KMS-11 (cell line): ENCODE results near the gene RNF220.

ENCODE experiments used
- H2AFZ ChIP-seq: fragments of 200-600 bp; sonication (generic); 2 replicates; pipeline ENCODE4 v1.6.1; 2016; ENCODE audit warnings: antibody characterized with exemption, mixed run types, low read depth
- H3K27ac ChIP-seq: fragments of 200-600 bp; sonication (generic); 2 replicates; pipeline ENCODE4 v1.6.1; 2016; ENCODE audit warnings: mild to moderate bottlenecking, mixed run types
- H3K27me3 ChIP-seq: fragments of 200-600 bp; sonication (generic); 2 replicates; pipeline ENCODE4 v1.6.1; 2017; ENCODE audit warnings: mild to moderate bottlenecking, low read depth, mixed run types, moderate library complexity; ENCODE audit not compliant: insufficient read depth
- H3K36me3 ChIP-seq: fragments of 200-600 bp; sonication (generic); 2 replicates; pipeline ENCODE4 v1.6.1; 2017; ENCODE audit warnings: mild to moderate bottlenecking, mixed run types; ENCODE audit not compliant: insufficient read depth
- H3K4me1 ChIP-seq: fragments of 200-600 bp; sonication (generic); 2 replicates; pipeline ENCODE4 v1.6.1; 2016; ENCODE audit warnings: mild to moderate bottlenecking, low read depth, mixed run types; ENCODE audit not compliant: poor library complexity, severe bottlenecking
- H3K4me2 ChIP-seq: fragments of 200-600 bp; sonication (generic); 2 replicates; pipeline ENCODE4 v1.7.0; 2016; ENCODE audit warnings: mild to moderate bottlenecking, mixed run types
- H3K4me3 ChIP-seq: fragments of 200-600 bp; sonication (generic); IDR thresholded peaks from 2 replicates; pipeline ENCODE4 v1.6.1; 2017; ENCODE audit warnings: low read depth, low read length, mixed read lengths; ENCODE audit not compliant: insufficient read depth
- H3K79me2 ChIP-seq: fragments of 200-600 bp; sonication (generic); 2 replicates; pipeline ENCODE4 v1.6.1; 2016; ENCODE audit warnings: low read depth, mixed run types; ENCODE audit not compliant: insufficient read depth
- H3K9ac ChIP-seq: fragments of 200-600 bp; sonication (generic); 2 replicates; pipeline ENCODE4 v1.6.1; 2016; ENCODE audit warnings: mild to moderate bottlenecking, mixed run types
- H4K20me1 ChIP-seq: fragments of 200-600 bp; sonication (generic); 2 replicates; pipeline ENCODE4 v1.6.1; 2016; ENCODE audit warnings: mild to moderate bottlenecking, mixed run types; ENCODE audit not compliant: insufficient read depth
- TF ChIP-seq, protein P1 (sequence below): fragments of 200-600 bp; sonication (generic); conservative IDR thresholded peaks from 2 replicates; pipeline ENCODE4 v1.6.1; 2017; ENCODE audit warnings: low read depth, mild to moderate bottlenecking, antibody characterized with exemption, low read length, moderate library complexity, mixed read lengths

The RNF220 gene

DNA sequence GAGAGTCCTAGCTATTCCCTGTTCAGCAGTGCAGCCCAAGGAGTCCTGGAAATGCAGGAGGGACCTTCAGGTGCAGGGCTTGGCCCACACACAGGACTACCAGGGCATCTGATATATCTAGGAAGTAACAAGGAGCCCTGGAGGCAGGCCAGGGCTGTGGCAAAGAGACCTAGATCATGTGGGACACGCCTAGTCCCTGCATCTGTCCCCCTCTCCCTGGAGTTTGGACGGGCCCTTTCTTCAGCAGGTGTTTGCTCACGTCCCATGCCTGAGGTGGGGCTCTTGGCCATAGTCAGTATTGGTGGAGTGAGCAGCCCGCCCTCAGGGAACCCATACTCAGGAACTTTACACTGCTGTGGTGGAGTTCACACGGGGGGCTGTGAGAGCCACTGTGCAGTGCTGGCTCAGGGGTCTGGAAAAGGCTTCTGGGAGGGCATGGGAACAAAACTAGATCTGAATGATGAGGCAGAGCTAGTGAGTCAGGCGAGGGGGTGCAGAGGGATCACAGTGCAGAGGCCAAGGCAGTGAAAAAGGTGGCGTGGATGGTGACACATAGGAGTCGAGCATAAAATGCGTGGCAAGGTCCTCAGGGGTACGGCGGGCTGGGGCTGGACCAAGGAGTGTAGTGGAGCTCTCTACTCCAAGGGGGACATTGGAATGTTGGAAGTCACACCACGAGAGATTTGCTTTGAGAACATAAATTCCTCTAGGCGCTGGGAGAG lies 243.6 kb downstream of the RNF220 start:
- TF ChIP-seq, protein P1, sequence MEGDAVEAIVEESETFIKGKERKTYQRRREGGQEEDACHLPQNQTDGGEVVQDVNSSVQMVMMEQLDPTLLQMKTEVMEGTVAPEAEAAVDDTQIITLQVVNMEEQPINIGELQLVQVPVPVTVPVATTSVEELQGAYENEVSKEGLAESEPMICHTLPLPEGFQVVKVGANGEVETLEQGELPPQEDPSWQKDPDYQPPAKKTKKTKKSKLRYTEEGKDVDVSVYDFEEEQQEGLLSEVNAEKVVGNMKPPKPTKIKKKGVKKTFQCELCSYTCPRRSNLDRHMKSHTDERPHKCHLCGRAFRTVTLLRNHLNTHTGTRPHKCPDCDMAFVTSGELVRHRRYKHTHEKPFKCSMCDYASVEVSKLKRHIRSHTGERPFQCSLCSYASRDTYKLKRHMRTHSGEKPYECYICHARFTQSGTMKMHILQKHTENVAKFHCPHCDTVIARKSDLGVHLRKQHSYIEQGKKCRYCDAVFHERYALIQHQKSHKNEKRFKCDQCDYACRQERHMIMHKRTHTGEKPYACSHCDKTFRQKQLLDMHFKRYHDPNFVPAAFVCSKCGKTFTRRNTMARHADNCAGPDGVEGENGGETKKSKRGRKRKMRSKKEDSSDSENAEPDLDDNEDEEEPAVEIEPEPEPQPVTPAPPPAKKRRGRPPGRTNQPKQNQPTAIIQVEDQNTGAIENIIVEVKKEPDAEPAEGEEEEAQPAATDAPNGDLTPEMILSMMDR = no peak
- no peak overlapping the region for H3K4me3 ChIP-seq
- H3K79me2 ChIP-seq = no peaks in the 10 kb centered on the region
- no peaks in the 10 kb centered on the region for H3K36me3 ChIP-seq
- H2AFZ ChIP-seq = no peak overlapping the region
- H3K9ac ChIP-seq = no peak overlapping the region
- no peaks in the 10 kb centered on the region for H3K27me3 ChIP-seq
- H3K4me1 ChIP-seq = no peaks in the 10 kb centered on the region
- no peak overlapping the region for H3K4me2 ChIP-seq
- no peaks in the 10 kb centered on the region for H4K20me1 ChIP-seq
- H3K27ac ChIP-seq = no peak overlapping the region

DNA sequence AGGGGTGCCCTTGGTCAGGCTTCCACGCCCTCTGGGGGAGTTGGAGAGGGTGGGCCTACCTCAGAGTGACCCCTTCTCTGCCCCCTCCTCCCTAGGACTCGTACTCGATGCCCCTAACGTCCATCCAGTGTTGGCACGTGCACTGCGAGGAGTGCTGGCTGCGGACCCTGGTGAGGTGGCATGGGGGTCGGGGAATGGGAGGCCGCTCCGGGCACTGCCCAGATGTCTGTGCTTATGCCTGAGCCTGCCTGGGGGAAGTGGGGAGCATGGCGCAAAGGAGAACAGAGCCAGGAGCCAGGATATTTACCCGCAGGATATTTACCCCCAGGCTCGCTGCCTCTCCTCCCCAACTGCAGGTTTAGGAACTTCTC lies 244.7 kb downstream of the RNF220 start:
- H3K36me3 ChIP-seq = no peaks in the 10 kb centered on the region
- no peaks in the 10 kb centered on the region for H4K20me1 ChIP-seq

DNA sequence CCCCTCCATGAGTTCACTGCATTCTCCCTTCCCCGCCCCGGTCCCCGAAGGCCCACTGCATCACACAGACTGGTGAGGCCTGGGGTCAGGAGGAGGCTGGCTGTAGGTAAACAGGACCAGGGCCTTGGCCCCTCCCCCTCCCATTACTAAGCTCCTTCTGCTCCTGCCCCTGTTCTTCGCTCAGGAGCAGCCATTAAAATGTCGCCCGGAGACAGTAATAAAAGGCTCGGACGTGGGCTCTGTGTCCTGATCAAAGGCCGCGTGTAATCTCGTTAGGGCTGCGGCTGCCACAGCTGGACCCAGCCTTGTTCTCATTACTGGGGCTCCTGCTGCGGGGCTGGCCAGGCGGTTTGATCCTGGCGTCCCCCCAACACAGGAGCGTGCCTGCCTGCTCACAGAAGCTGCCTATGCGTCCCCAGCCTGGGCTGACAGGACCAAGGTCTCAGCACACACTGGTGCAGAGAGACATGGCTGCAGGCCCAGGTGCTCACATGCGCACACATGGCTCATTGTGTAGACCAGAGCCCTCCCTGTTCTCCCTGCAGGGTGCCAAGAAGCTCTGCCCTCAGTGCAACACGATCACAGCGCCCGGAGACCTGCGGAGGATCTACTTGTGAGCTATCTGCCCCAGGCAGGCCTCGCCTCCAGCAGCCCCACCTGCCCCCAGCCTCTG lies 245.2 kb downstream of the RNF220 start:
- no peaks in the 10 kb centered on the region for H4K20me1 ChIP-seq
- no peak overlapping the region for H3K27ac ChIP-seq
- no peaks in the 10 kb centered on the region for H3K27me3 ChIP-seq
- H3K4me1 ChIP-seq = no peaks in the 10 kb centered on the region
- no peak overlapping the region for H2AFZ ChIP-seq
- H3K9ac ChIP-seq = no peak overlapping the region
- no peak overlapping the region for H3K4me3 ChIP-seq
- H3K79me2 ChIP-seq = no peaks in the 10 kb centered on the region
- H3K36me3 ChIP-seq = no peaks in the 10 kb centered on the region
- no peak overlapping the region for H3K4me2 ChIP-seq
- TF ChIP-seq, protein P1 = no peak

More for the DNA sequence above, 244.7 kb downstream of the RNF220 start:
- H3K79me2 ChIP-seq = no peaks in the 10 kb centered on the region
- H3K4me2 ChIP-seq = no peak overlapping the region
- no peaks in the 10 kb centered on the region for H3K27me3 ChIP-seq
- H3K9ac ChIP-seq = no peak overlapping the region
- H3K4me1 ChIP-seq = no peaks in the 10 kb centered on the region
- H2AFZ ChIP-seq = no peak overlapping the region
- no peak overlapping the region for H3K27ac ChIP-seq
- TF ChIP-seq, protein P1 = no peak
- H3K4me3 ChIP-seq = no peak overlapping the region

DNA sequence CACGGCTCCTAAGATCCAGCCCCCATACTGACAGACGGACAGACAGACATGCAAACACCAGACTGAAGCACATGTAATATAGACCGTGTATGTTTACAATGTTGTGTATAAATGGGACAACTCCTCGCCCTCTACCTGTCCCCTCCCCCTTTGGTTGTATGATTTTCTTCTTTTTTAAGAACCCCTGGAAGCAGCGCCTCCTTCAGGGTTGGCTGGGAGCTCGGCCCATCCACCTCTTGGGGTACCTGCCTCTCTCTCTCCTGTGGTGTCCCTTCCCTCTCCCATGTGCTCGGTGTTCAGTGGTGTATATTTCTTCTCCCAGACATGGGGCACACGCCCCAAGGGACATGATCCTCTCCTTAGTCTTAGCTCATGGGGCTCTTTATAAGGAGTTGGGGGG lies 246.0 kb downstream of the RNF220 start:
- no peak overlapping the region for H3K27ac ChIP-seq
- H2AFZ ChIP-seq = no peak overlapping the region
- H3K4me3 ChIP-seq = no peak overlapping the region
- no peak overlapping the region for H3K9ac ChIP-seq
- H3K36me3 ChIP-seq = no peaks in the 10 kb centered on the region
- TF ChIP-seq, protein P1 = no peak
- H4K20me1 ChIP-seq = no peaks in the 10 kb centered on the region
- H3K79me2 ChIP-seq = no peaks in the 10 kb centered on the region
- H3K4me2 ChIP-seq = no peak overlapping the region
- no peaks in the 10 kb centered on the region for H3K27me3 ChIP-seq
- H3K4me1 ChIP-seq = no peaks in the 10 kb centered on the region
